Measurements from ENCODE around the gene MBNL1.

The MBNL1 gene

DNA sequence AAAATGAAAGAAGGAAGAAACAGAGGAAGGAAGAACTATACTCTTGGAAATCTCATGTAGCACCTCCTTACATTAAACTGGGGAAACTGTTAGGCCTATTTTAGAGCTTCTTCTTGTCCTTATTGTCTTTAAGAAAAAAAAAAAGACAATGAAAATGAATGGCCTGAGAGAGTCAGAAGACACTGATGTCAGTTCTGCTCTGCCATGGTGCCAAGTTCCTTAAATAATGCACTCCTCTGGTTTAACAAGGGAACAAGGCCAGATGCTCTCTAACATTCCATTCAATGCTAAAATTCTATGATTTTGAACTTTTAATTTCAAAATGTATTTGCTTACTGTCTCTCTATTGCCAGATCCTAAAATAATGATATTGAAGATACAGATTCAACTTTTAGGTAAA, 4.4 kb upstream of the MBNL1 start:
- TF ChIP-seq EZH2phosphoT487 (IDR thresholded peaks at IDR 0.05; ENCODE audit: borderline replicate concordance, low read length) (no peak), CTCF (IDR thresholded peaks at IDR 0.05; ENCODE audit: low read depth, low read length, poor library complexity, severe bottlenecking) (no peak)
- Histone ChIP-seq H3K79me2 (ENCODE audit: control insufficient read depth, low read length) (peaks cover 87% of the 10 kb centered on the region), H3F3A (ENCODE audit: control insufficient read depth, insufficient read depth) (peaks cover 5% of the 10 kb centered on the region), H4K20me1 (ENCODE audit: control insufficient read depth, insufficient read depth, low read depth, low read length) (no peaks in the 10 kb centered on the region; the same call in 1 of the 2 replicates), H3K4me1 (ENCODE audit: control insufficient read depth, low read length) (peaks cover 56% of the 10 kb centered on the region), H3K9me2 (replicated peaks; ENCODE audit: control insufficient read depth, low read length) (no peaks in the 10 kb centered on the region), H3K9me3 (ENCODE audit: control insufficient read depth, insufficient read depth, low read length) (no peaks in the 10 kb centered on the region), H3K27ac (ENCODE audit: low read depth, low read length) (no peak overlapping the region), H3K4me3 (ENCODE audit: low read length) (no peak overlapping the region), H3K4me2 (ENCODE audit: low read length) (0 out of 2 replicates have a peak overlapping the region, but pooled peaks have one; percentile 5), H3K36me3 (ENCODE audit: control insufficient read depth, low read length) (peaks cover 42% of the 10 kb centered on the region), H3K27me3 (ENCODE audit: control insufficient read depth, low read length) (no peaks in the 10 kb centered on the region)

GRCh38 chr3:152266221-152266995, 2.3 kb upstream of the MBNL1 start:
- no peak for TF ChIP-seq EZH2phosphoT487 (IDR thresholded peaks at IDR 0.05; ENCODE audit: borderline replicate concordance, low read length)
- TF ChIP-seq CTCF (IDR thresholded peaks at IDR 0.05; ENCODE audit: low read depth, low read length, poor library complexity, severe bottlenecking), result no peak
- Histone ChIP-seq H4K20me1 (ENCODE audit: control insufficient read depth, insufficient read depth, low read depth, low read length) (peaks cover 16% of the 10 kb centered on the region), H3K4me3 (ENCODE audit: low read length) (peak overlapping the region; percentile 95), H3K79me2 (ENCODE audit: control insufficient read depth, low read length) (peaks cover 87% of the 10 kb centered on the region), H3K9me3 (ENCODE audit: control insufficient read depth, insufficient read depth, low read length) (no peaks in the 10 kb centered on the region), H3F3A (ENCODE audit: control insufficient read depth, insufficient read depth) (peaks cover 5% of the 10 kb centered on the region), H3K36me3 (ENCODE audit: control insufficient read depth, low read length) (peaks cover 52% of the 10 kb centered on the region), H3K4me1 (ENCODE audit: control insufficient read depth, low read length) (peaks cover 56% of the 10 kb centered on the region), H3K9me2 (replicated peaks; ENCODE audit: control insufficient read depth, low read length) (no peaks in the 10 kb centered on the region), H3K27me3 (ENCODE audit: control insufficient read depth, low read length) (no peaks in the 10 kb centered on the region), H3K4me2 (ENCODE audit: low read length) (peak overlapping the region; percentile 88), H3K27ac (ENCODE audit: low read depth, low read length) (0 out of 2 replicates have a peak overlapping the region, but pooled peaks have one; percentile 93)

DNA sequence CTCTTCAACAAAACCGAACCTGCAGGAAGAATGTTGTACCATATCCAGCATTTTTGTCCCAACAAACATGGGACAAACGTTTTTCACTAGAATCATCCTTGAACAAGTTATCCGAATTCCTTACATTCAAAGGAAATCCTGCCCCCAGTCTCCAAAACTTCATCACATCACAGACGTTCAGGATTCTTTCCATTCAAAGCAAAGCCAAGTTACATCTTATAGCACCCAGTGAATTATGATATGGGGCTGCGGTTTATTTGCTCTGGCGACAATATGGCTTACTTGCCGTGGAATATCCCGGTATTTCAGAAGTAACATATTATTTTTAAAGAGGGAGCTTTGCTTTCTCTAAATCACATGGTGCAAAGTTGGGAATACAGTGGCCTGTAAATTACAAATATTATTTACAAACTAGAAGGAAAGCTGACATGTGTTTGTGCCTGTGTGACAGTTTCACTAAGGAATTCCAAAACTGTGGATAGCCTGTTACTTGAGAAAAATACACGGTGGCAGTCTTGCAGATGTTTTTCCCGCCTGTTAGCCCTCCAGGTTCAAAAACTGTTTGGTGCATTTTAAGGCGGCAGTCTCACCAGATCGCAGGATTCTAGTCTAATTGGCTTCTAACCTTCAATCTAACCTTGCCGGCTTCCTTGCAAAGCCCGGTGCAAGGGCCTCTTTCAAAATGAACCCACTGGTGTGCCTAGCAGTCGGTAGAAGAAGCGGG, 736 bp upstream of the MBNL1 start:
- H3K36me3 ChIP-seq (ENCODE audit: control insufficient read depth, low read length), result peaks cover 56% of the 10 kb centered on the region
- peaks cover 27% of the 10 kb centered on the region for H4K20me1 ChIP-seq (ENCODE audit: control insufficient read depth, insufficient read depth, low read depth, low read length)
- peaks cover 5% of the 10 kb centered on the region for H3F3A ChIP-seq (ENCODE audit: control insufficient read depth, insufficient read depth)
- H3K4me1 ChIP-seq (ENCODE audit: control insufficient read depth, low read length), result peaks cover 71% of the 10 kb centered on the region
- no peaks in the 10 kb centered on the region for H3K9me2 ChIP-seq (replicated peaks; ENCODE audit: control insufficient read depth, low read length)
- H3K9me3 ChIP-seq (ENCODE audit: control insufficient read depth, insufficient read depth, low read length), result no peaks in the 10 kb centered on the region
- H3K79me2 ChIP-seq (ENCODE audit: control insufficient read depth, low read length), result peaks cover 90% of the 10 kb centered on the region
- H3K27ac ChIP-seq (ENCODE audit: low read depth, low read length), result peak overlapping the region; percentile 93
- TF ChIP-seq CTCF (IDR thresholded peaks at IDR 0.05; ENCODE audit: low read depth, low read length, poor library complexity, severe bottlenecking) (no peak), EZH2phosphoT487 (IDR thresholded peaks at IDR 0.05; ENCODE audit: borderline replicate concordance, low read length) (no peak)
- H3K27me3 ChIP-seq (ENCODE audit: control insufficient read depth, low read length), result no peaks in the 10 kb centered on the region
- H3K4me2 ChIP-seq (ENCODE audit: low read length), result peak overlapping the region; percentile 88
- H3K4me3 ChIP-seq (ENCODE audit: low read length), result peak overlapping the region; percentile 95
